HG02759 (cell line): ENCODE results near the gene UBN1.

Experiments used
- ATAC-seq: cut with Tn5 transposase; IDR thresholded peaks from one replicate; pipeline ENCODE4 v1.9.1; 2021; ENCODE audit warnings: mild to moderate bottlenecking, moderate library complexity; ENCODE audit not compliant: unreplicated experiment

The UBN1 gene, protein sequence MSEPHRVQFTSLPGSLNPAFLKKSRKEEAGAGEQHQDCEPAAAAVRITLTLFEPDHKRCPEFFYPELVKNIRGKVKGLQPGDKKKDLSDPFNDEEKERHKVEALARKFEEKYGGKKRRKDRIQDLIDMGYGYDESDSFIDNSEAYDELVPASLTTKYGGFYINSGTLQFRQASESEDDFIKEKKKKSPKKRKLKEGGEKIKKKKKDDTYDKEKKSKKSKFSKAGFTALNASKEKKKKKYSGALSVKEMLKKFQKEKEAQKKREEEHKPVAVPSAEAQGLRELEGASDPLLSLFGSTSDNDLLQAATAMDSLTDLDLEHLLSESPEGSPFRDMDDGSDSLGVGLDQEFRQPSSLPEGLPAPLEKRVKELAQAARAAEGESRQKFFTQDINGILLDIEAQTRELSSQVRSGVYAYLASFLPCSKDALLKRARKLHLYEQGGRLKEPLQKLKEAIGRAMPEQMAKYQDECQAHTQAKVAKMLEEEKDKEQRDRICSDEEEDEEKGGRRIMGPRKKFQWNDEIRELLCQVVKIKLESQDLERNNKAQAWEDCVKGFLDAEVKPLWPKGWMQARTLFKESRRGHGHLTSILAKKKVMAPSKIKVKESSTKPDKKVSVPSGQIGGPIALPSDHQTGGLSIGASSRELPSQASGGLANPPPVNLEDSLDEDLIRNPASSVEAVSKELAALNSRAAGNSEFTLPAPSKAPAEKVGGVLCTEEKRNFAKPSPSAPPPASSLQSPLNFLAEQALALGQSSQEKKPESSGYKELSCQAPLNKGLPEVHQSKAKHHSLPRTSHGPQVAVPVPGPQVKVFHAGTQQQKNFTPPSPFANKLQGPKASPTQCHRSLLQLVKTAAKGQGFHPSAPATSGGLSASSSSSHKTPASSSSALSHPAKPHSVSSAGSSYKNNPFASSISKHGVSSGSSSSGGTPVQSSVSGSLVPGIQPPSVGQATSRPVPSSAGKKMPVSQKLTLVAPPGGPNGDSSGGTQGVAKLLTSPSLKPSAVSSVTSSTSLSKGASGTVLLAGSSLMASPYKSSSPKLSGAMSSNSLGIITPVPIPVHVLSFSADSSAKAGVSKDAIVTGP (N-terminal part only)

DNA sequence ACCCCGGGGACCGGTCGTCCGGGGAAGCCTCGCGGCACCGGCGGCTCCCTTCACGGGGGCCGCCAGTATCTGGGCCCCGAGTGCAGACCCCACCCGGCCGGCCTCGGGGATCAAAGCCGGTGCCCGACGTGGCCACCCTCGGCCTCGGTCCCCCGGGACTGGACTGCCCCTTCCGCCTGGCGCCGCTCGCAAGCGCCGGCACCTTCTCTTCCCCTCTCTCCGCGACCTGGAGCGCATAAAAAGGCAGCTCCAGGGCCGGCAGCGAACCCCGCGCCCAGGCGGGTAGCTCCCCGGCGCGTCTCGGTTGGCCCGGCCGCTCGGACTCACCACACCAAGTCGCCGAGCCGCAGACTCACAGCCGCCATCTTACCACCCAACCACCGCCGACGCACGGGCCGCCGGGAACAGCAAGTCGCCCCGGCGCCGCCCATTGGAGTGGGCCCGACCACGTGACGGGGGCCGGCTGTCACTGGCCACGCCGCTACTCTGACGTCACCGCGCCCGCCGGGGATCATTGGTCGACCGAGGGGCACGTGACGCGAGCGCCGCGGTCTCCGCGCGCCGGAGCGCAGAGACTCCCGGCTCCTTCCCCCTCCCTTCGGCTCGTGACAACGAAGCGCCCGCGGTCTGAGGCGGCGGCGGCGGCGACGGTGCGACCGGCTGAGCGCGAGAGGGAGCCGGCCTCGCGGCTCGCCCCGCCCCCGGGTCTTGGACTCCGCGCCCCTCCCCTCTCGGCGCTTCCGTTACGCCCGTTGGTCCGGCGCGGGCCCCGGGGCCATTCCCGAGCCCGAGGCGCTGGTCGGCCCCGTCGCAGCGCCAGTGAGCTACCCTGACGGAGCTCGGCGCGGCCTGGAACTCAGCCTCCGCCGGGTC, at the start of gene UBN1, which contains the start of gene GLYR1:
Gene UBN1, plus strand, starts transcription at position 581 of the 873 bp plus-strand sequence. CDS start 5,437 bp downstream, outside the sequence.
Gene GLYR1, minus strand, starts transcription at position 388 of the 873 bp plus-strand sequence. Its CDS starts 23 bp downstream, at position 365.
- ATAC-seq = peak; percentile 89

DNA sequence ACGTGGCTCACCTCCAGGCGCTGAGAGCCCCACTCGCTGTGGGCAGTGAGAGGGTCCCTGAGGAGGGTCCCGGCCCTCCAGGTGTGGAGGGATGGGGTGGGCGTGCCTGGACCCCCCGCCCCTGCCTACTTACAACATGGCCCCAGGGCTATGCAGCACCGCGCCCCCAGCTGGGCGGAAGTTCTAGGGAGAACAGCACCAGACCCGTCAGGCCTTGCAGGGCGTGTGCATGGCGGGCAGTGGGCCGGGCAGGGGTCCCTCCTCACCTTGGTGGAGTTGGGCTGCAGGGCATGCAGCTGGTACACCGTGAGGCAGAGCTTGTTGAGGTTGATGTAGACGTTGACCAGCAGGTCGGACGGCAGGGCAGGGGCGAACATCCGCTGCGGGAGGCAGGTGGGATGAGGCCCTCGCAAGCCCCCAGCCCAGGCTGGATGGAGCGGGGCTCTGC, 49.5 kb upstream of the UBN1 start:
- no peak for ATAC-seq

DNA sequence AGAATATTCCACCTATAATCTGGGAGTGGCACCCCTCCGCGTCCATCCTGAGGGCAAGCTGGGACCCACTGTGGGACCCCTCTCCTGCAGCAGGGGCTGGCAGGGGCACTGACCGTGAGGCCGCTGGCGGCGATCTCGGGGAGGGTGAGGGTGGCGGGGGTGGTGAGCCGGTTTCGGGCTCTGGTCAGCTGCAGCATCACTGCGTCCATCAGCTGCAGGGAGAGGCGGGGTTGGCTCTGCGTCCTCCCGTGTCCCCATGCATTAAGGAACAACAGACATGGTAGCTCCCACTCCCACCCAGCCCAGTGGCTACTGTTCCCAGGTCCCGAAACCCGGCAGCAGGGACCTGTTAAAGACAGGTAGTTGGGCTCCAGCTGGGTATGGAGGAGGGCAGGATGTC, 48.8 kb upstream of the UBN1 start:
- ATAC-seq = no peak

DNA sequence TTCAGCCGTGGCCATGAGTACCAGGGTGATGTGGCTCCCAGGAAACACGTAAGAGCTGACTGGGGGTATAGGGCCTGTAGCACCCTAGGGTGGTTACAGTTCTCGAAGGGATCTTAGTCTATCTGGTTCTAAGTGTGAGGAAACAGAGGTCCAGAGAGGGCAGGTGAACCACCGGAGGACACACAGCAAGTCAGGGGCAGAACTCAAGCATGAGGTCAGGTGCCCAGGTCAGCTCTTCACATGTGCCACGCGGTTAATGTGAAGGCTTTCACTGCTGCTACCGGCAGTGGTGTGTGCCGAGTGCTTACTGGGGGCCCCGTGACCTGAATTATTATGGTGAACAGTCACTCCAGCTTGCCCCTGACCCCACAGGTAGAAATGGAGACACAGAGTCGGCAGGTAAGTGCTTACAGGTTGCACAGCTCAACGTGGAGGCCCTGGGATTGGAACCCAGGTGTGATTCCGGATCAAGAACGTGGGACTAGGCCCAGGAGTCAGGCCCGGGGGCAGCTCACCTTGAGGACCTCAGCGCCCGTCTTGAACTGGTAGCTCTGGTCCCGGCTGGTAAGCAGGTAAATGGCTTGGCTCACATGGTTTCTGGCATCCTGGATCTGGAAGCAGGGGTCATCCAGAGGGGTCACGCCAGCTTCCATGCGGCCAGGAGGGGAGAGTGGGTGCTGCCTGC, 48.0 kb upstream of the UBN1 start:
- ATAC-seq = no peak

DNA sequence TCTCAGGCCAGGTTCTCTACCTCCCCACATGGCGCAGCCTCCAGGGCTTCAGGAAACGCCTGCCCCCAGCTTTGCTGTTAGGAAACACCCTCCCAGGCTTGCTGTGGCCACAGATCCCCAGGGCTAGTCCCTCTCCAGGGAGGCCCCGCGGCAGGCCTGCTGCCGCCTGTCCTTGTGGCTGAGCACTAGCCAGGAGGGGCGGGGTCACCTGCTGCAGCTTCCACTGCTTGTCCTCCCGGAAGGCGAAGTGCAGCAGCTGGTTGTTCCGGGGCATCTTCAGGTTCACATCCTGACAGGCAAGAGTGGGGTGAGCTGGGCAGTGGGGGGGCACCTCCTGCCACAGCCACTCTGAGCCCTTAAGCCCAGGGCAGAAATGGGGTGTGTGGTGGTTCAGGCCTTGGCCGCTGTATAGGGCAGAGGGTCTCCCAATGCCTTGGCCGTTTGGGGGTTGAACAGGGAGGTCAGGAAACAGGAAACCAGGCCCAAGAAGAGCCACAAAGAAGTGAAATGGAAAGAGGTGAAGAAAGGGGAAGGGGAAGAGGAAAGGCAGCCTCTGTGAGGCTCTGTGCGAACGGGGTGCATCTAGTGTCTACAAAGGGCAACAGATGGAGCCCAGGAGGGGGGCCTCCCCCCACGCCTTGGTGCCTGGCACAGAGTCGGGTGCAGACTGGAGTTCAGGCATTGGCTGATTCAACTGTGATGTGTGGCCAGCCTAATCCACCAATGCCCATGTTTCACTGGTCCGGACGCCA, 46.8 kb upstream of the UBN1 start:
- ATAC-seq = no peak

DNA sequence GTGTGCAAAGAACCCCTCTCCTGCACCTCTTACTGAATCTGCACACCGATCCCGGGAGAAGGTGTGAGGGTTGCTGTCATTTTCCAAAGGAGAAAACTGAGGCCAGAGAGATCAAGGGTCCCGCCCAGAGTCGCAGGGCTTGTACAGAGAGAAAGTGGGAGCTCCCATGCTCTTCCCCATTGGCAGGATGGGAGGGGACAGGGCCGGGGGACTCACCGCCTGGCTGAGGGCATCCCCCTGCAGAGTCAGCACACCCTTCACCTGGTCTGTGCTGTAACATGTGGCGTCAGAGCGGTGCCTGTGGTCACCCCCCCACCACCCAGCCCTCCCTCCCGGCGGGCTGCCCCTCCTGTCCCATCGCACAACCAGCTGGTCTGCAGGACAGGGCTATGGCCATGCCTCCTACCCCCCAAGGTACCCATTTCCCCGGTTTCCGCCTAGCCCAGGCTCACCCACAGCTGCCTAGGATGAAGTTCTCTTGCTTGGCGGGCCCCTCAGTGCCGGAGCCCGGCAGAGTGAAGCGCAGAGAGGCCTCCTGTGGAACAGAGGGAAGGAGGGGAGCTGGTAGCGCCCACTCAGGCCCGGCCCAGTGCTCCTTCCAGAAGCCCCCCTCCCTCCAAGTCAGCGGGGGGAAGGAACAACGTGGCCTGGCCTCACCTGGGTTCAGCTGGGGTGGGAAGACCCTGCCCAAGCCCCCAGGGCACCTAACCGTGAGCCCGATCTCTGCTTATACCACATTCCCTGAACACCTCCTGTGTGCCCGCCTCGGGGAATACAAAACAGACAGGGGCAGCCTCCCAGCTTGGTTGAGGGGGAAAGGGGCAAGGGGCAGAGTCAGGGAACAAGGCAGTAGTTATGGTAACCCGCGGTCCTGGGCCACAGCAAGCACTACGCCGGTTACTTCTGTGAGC, 46.0 kb upstream of the UBN1 start:
- no peak for ATAC-seq

DNA sequence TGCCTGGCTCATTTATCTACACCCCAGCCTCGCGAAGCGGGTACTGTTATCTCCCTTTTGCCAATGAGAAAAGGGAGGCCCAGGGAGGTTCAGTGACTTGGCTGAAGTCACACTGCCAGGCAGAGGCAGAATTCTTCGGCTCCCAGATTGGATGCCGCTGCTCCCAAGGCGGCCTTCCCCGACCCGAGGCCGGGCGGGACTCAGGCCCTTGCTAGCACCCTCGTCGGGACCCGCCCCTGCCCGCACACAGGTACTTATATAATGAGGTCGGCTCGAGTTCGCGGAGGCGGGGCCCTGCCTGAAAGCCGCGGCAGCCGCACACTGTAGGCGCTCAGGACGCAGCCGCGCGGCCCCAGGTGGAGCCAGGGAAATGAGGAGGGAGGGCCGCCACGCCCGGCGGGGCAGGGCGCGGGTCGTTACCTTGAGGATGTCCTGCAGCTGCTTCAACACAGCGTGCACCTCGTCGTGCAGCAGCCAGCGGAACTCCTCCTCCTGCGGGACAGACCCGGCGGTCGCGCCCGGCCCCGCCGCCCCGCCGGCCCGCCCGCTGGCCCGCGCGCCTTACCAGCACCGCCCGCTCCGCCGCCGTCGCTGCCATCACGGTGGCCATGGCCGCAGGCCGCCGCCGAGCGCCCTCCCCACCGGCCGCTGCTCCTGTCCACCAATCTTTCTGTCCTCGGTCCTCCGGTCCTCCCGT, 45.2 kb upstream of the UBN1 start, which contains the start of gene ROGDI:
Gene ROGDI, minus strand, starts transcription at position 672 of the 697 bp plus-strand sequence. Its CDS starts 62 bp downstream, at position 610.
- ATAC-seq = peak; percentile 63

DNA sequence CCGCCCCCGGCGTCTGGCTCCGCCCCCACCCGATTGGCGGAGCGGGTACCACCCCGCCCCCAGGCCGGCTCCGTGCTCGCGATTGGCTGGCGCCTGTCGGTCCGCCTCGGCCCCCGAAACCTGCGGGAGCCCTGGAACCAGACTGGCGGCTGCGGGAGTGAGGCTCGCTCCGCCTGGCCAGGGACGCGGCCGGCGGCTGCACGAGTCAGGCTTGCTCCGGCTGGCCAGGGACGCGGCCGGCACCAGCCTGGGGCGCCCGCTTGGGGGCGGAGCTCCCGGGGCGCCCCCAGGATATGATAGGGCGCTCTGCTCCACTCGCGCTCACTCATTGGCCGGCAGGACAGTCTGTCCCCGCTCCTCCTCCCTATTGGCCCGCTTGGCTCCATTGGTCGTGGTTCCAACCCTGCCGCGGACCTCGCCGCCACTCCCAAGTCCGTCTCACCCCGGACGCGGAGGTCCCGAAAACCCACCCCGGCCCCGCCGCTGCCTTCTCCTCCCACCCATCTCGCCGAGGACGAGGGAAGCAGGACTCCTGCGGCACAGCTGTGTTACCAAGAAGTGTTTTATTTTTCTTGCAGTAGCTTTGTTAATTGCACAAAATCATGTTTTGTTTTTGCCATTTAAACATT, 44.5 kb upstream of the UBN1 start:
- ATAC-seq = peak; percentile 94

DNA sequence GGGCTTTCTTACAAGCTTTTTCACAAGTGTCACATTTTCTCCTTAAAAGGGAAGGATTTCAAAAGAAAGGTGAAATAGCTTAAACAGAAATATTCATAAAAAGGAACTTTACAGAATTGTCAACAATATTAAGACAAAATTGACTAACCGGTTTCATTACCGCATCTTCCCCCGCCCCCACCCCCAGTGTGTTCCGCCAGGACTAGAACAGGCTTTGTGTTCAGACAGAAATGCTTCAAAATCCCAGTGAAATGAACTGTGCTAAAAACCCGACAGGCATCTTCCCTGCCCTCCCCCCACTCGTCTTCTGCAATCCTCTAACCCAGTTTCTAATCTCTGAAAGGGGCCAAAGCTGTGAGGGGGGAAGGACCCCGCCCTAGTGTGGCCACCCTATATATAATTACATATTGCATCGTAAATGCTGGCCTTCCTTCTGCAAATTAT, 43.9 kb upstream of the UBN1 start:
- ATAC-seq = no peak

DNA sequence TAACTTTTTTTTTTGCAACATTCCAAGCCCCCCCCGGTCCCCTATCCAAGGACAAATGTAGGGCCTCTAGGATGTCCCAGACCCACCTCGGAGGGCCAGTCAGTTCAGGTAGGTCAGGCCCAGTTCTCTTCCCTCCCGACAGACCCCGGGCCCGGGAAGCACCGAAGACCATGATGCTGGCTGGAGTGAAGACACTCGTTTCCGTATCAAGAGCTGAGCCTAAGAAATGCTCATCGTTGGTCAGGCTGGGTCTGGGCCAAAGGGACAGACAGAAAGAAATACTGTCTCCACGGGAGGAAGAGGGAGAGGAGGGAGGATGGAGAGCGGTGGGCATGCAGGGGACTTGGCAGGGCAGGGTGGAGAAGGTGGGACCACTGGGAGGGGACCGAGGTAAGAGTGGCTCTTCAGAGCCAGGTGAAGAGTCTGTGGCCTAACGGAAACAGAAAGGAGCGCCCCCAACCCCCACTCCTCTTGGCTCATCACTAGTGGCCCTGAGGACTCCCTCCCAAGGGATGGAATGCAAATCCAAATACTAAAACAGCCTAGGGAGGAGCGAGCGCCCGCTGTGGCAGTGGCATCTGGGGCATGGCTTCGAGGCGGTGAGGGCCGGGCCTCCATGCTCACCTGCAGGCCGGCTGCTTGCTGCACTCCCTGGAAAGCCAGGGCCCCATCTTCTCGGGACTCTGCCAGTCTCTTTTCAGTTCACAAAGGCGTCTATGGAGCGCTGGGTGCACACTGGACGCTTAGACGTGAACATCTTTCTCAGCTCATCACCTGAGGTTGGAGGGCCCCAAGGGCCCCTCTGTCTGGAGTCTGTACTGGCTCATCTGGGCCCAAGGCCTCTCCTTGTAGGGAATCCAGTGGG, 43.2 kb upstream of the UBN1 start:
- ATAC-seq = no peak

DNA sequence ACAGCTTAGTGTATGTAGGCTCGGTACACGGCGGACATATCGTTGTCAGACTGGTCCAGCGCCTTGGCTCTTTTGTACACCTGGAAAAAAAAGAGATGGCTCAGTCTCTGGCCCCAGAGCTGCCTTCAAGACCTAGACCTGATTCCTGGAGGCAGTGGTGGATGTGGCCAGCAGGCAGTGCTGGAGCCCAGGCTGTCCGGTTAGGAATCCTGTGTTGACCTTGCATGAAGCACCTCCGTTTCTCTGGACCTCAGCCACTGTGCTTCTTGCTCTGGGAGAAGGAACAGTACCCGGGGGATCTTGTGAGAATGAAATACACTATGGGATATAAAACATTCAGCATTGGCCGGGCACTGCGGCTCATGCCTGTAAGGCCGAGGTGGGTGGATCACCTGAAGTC, 42.0 kb upstream of the UBN1 start:
- ATAC-seq = no peak

DNA sequence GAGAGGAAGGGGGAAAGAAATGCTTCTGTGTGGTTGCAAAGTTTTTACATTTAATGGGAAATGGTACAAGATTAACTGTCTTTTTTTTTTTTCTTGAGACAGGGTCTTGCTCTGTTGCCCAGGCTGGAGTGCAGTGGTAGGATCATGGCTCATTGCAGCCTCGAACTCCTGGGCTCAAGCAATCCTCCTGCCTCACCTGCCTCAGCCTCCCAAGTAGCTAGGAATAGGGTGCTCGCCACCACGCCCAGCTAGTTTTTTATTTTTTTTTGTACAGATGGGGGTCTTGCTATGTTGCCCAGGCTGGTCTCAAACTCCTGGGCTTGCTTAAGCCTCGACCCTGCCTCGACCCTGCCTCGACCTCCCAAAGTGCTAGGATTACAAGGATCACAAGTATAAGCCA, 41.0 kb upstream of the UBN1 start:
- no peak for ATAC-seq

DNA sequence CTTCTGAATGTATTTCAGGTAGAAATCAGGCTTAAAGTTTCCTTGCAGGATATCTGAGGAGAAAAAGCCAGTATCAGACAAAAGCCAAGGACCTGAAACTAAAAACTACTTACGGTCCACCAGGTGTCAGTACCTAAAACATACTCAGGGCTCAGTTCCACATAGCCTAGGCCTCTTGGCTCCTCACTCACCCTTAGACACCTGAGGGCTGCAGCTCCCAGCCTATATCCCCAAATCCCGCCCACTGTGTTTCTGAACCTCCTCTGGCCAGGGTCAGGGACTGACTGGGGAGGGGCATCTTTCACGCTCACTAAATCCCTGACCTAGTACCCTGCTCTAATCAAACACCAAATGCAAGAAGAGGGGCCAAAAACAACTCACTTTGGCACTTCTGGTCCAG, 36.0 kb upstream of the UBN1 start:
- ATAC-seq = no peak

DNA sequence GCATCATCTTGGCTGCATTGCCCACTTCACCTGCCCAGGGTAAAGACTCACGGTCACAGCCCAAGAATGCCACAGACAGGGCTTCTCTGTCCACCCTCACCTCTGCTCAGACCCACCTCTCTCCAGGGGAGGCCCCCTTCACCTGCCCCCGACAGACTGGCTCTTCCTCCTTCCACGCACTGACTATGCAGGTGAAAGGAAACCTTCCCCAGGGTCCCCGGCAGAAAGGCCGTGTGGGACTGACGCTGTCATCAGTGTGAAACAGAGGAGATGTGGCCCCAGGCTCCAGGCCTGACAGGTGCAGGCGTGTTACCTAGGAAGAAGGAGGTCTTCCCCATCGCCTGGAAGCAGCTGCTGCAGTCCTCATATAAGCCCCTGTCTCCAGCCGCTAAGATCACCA, 35.5 kb upstream of the UBN1 start:
- ATAC-seq = no peak

DNA sequence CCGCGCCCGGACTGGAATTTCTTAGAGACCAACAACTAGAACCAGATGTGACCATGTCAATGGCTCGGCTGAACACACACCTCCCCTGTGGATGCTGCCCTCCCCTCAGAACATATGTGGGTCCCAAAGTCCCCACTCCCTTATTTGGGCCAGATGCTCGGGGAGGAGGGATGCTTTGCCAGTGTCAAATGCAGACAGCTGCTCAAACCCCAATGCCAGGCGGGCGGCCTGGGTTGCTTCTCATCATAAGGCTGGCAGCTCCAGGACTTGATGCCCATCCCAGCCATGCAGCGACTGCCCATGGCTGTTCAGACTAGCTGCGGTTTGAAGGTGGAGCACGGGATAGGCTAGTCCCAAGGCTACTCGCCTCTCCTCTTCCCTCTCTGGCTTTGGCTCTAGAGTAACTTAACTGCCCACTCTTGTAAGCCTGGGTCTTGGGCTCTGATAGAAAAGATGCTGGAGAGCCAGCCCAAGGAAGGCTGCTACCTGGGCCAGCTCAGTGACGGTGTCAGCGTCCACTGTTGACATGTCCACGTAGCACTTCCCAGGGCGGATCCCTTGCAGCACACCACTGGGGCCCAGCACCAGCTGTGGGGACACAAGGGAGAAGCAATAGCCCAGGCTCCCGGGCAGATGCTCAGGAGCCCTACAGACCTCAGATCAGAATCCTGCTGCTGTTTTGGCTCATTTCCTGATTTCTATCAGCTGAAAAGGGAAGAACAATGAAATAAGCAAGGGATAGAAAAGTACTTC, 33.9 kb upstream of the UBN1 start:
- no peak for ATAC-seq
